ENCODE measurements around the gene PHTF1. TPM values are rescaled to one million over a fixed set of nuclear protein-coding genes. Genes with fewer than 3 reads are reported as not detected.

PHTF1 gene
- total and polyA plus RNA-seq, 2 donors (not counting 1 experiment from before 2014, with no cell fraction given), result 3.6 to 18.5 TPM

- Histone ChIP-seq H3K9ac (ENCODE audit: low read length) (no peak overlapping the region), H3K4me1 (ENCODE audit: control insufficient read depth in 2 of 2, insufficient read depth in 2 of 2, low read length in 2 of 2) (no peaks in the 10 kb centered on the region), H3K27ac (ENCODE audit: low read length in 2 of 2) (no peak overlapping the region), H3K36me3 (replicated peaks in 1 of 2; ENCODE audit: control extremely low read depth in 1 of 2, control insufficient read depth in 1 of 2, extremely low read depth in 1 of 2, insufficient read depth in 2 of 2, low read length in 1 of 2) (peaks cover 2 to 8% of the 10 kb centered on the region in 2 experiments), H3K79me2 (ENCODE audit: control insufficient read depth, insufficient read depth, low read length) (no peaks in the 10 kb centered on the region), H2AFZ (ENCODE audit: insufficient read depth, low read depth, low read length, poor library complexity, severe bottlenecking) (no peak overlapping the region), H3K27me3 (replicated peaks in 1 of 4; ENCODE audit: control extremely low read depth in 1 of 4, control insufficient read depth in 3 of 4, insufficient read depth in 4 of 4, low read length in 3 of 4) (no peaks in the 10 kb centered on the region), H3K4me2 (replicated peaks; ENCODE audit: low read depth, low read length, poor library complexity, severe bottlenecking) (no peak overlapping the region), H3K4me3 (ENCODE audit: control extremely low read depth in 1 of 5, extremely low read depth in 1 of 5, insufficient read depth in 1 of 5, low read depth in 2 of 5, low read length in 4 of 5) (no peak overlapping the region), H3K9me3 (ENCODE audit: control extremely low read depth in 1 of 3, control insufficient read depth in 2 of 3, insufficient read depth in 1 of 3, low read length in 2 of 3) (no peaks in the 10 kb centered on the region), H4K20me1 (ENCODE audit: control insufficient read depth, insufficient read depth, low read length, poor library complexity, severe bottlenecking) (no peaks in the 10 kb centered on the region)
- DNase-seq (no peak), ATAC-seq (ENCODE audit: low read depth) (no peak)
- ChIA-PET CTCF (no interaction called here), POLR2A (no interaction called here)
- H3K27ac Mint-ChIP-seq, result no peak overlapping the region
- TF ChIP-seq EZH2 (IDR thresholded peaks at IDR 0.05; ENCODE audit: borderline replicate concordance, insufficient read depth, low read depth, low read length, poor library complexity, severe bottlenecking) (no peak), CTCF (IDR thresholded peaks at IDR 0.05) (no peak)
- intact Hi-C loops (cut with micrococcal nuclease), result loop anchor here (10.0 kb wide), 1 partner anchor 1136 kb away; the partner anchor contains the start of genes CAPZA1 and ST7L
- no peak overlapping the region for H3K4me3 Mint-ChIP-seq
- no peaks in the 10 kb centered on the region for H3K27me3 Mint-ChIP-seq
- no peaks in the 10 kb centered on the region for H3K9me3 Mint-ChIP-seq (ENCODE audit: insufficient read depth)
- H3K4me1 Mint-ChIP-seq, result peaks cover 8% of the 10 kb centered on the region
Observed at GRCh38 chr1:113751114-113751513, 8.2 kb downstream of the PHTF1 start.

DNA sequence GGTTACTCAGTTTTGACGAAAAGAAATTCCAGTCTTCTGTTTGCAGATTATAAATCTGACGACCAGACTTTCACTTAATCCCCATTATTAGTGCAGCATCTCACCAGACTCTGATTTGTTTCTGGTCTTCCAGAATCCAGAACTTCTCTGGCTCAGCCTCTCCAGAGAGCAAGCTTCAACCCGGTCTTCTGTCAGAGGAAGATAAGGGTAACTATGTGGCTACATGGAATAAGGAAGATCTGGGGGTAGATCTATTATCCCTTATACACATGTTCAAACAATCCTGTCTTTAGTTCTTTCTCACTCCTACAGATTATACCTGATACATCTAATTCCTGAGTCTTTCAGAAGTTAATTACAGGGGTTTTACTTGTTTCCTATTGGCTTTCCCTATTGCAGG, 9.9 kb downstream of the PHTF1 start:
- Histone ChIP-seq H3K9me3 (ENCODE audit: control extremely low read depth in 1 of 3, control insufficient read depth in 2 of 3, insufficient read depth in 1 of 3, low read length in 2 of 3) (no peaks in the 10 kb centered on the region), H3K4me1 (ENCODE audit: control insufficient read depth in 2 of 2, insufficient read depth in 2 of 2, low read length in 2 of 2) (no peaks in the 10 kb centered on the region), H3K4me3 (ENCODE audit: control extremely low read depth in 1 of 5, extremely low read depth in 1 of 5, insufficient read depth in 1 of 5, low read depth in 2 of 5, low read length in 4 of 5) (no peak overlapping the region), H3K27ac (ENCODE audit: low read length in 2 of 2) (no peak overlapping the region), H3K36me3 (replicated peaks in 1 of 2; ENCODE audit: control extremely low read depth in 1 of 2, control insufficient read depth in 1 of 2, extremely low read depth in 1 of 2, insufficient read depth in 2 of 2, low read length in 1 of 2) (peaks cover 2 to 8% of the 10 kb centered on the region in 2 experiments), H2AFZ (ENCODE audit: insufficient read depth, low read depth, low read length, poor library complexity, severe bottlenecking) (no peak overlapping the region), H3K27me3 (replicated peaks in 1 of 4; ENCODE audit: control extremely low read depth in 1 of 4, control insufficient read depth in 3 of 4, insufficient read depth in 4 of 4, low read length in 3 of 4) (no peaks in the 10 kb centered on the region), H3K9ac (ENCODE audit: low read length) (no peak overlapping the region), H4K20me1 (ENCODE audit: control insufficient read depth, insufficient read depth, low read length, poor library complexity, severe bottlenecking) (no peaks in the 10 kb centered on the region), H3K79me2 (ENCODE audit: control insufficient read depth, insufficient read depth, low read length) (no peaks in the 10 kb centered on the region), H3K4me2 (replicated peaks; ENCODE audit: low read depth, low read length, poor library complexity, severe bottlenecking) (no peak overlapping the region)
- no peak overlapping the region for H3K27ac Mint-ChIP-seq
- DNase-seq, result no peak
- H3K4me3 Mint-ChIP-seq, result no peak overlapping the region
- no peaks in the 10 kb centered on the region for H3K27me3 Mint-ChIP-seq
- ATAC-seq (ENCODE audit: low read depth), result no peak
- ChIA-PET CTCF (no interaction called here), POLR2A (no interaction called here)
- peaks cover 3% of the 10 kb centered on the region for H3K4me1 Mint-ChIP-seq
- 93% methylated on average over 2 of the region's 3 CpGs for WGBS (ENCODE audit: insufficient coverage)
- no peaks in the 10 kb centered on the region for H3K9me3 Mint-ChIP-seq (ENCODE audit: insufficient read depth)
- TF ChIP-seq CTCF (IDR thresholded peaks at IDR 0.05), result no peak
- no peak for TF ChIP-seq EZH2 (IDR thresholded peaks at IDR 0.05; ENCODE audit: borderline replicate concordance, insufficient read depth, low read depth, low read length, poor library complexity, severe bottlenecking)
- intact Hi-C loops (cut with micrococcal nuclease), result no loop called here
